ENCODE measurements around the gene CERS4. TPM values are rescaled to one million over a fixed set of nuclear protein-coding genes. Genes with fewer than 3 reads are reported as not detected.

CERS4 gene, protein sequence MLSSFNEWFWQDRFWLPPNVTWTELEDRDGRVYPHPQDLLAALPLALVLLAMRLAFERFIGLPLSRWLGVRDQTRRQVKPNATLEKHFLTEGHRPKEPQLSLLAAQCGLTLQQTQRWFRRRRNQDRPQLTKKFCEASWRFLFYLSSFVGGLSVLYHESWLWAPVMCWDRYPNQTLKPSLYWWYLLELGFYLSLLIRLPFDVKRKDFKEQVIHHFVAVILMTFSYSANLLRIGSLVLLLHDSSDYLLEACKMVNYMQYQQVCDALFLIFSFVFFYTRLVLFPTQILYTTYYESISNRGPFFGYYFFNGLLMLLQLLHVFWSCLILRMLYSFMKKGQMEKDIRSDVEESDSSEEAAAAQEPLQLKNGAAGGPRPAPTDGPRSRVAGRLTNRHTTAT
- total RNA-seq (2022; extraction: Qiagen RNA extraction), result 2.6 to 3.8 TPM (median 2.7 TPM) in 5 replicates

GRCh38 chr19:8208922-8209461 lies at the start of gene CERS4:
Gene CERS4 (plus strand): TSS chr19:8209370. CDS start chr19:8251077, 41,707 bp downstream.

GRCh38 chr19:8307965-8308866 lies 99.0 kb downstream of the CERS4 start, which contains the start of gene CD320:
Gene CD320 (minus strand): TSS chr19:8308358. CDS start chr19:8308290, 68 bp downstream.

Other genes starting within 250 kb of the CERS4 start
- gene ELAVL1, start 203.7 kb upstream of the CERS4 start, total RNA-seq (2022; extraction: Qiagen RNA extraction), result 60.9 to 81.8 TPM (median 64.9 TPM) in 5 replicates
- gene CCL25, start 156.6 kb upstream of the CERS4 start, total RNA-seq (2022; extraction: Qiagen RNA extraction), result not detected in 5 replicates
- 0.01 to 0.17 TPM in 2 of 5 replicates, not detected in the others for gene FBN3, start 59.8 kb upstream of the CERS4 start, total RNA-seq (2022; extraction: Qiagen RNA extraction)
- gene CD320, start 99.0 kb downstream of the CERS4 start, total RNA-seq (2022; extraction: Qiagen RNA extraction), result 55.9 to 101 TPM (median 93.5 TPM) in 5 replicates
- 56.0 to 97.2 TPM (median 92.6 TPM) in 5 replicates for gene NDUFA7, start 112.0 kb downstream of the CERS4 start, total RNA-seq (2022; extraction: Qiagen RNA extraction)
- gene RPS28, start 112.1 kb downstream of the CERS4 start, total RNA-seq (2022; extraction: Qiagen RNA extraction), result 283 to 958 TPM (median 922 TPM) in 5 replicates
- gene KANK3, start 133.9 kb downstream of the CERS4 start, total RNA-seq (2022; extraction: Qiagen RNA extraction), result 5.3 to 8.6 TPM (median 7.2 TPM) in 5 replicates
- 519 to 718 TPM (median 655 TPM) in 5 replicates for gene ANGPTL4, start 154.8 kb downstream of the CERS4 start, total RNA-seq (2022; extraction: Qiagen RNA extraction)
- 90.9 to 101 TPM (median 96.6 TPM) in 5 replicates for gene RAB11B, start 181.0 kb downstream of the CERS4 start, total RNA-seq (2022; extraction: Qiagen RNA extraction)
- 15.0 to 21.2 TPM (median 20.4 TPM) in 5 replicates for gene MARCHF2, start 203.9 kb downstream of the CERS4 start, total RNA-seq (2022; extraction: Qiagen RNA extraction)
- gene HNRNPM, start 235.6 kb downstream of the CERS4 start, total RNA-seq (2022; extraction: Qiagen RNA extraction), result 223 to 332 TPM (median 235 TPM) in 5 replicates